HepG2 (cell line): Measurements from ENCODE around the gene TTC19. TPM values are rescaled to one million over a fixed set of nuclear protein-coding genes. Genes with fewer than 3 reads are reported as not detected.

Experiments used
- CBX2 ChIP-seq, 2 experiments: fragments of 200-600 bp in 1 of 2; sonication (generic); formaldehyde crosslinking in 1 of 2; IDR thresholded peaks; 2 replicates each; pipeline versions ENCODE4 v1.7.0 to v1.8.1; 2018 to 2022; ENCODE audit warnings: low read depth in 2 of 2, low read length in 1 of 2, mild to moderate bottlenecking in 1 of 2, missing genetic modification reagents in 1 of 2
- HNRNPUL1 ChIP-seq: fragments of 200-400 bp; formaldehyde crosslinking; IDR thresholded peaks from 2 replicates; pipeline ENCODE4 v1.6.1; 2017; ENCODE audit warnings: low read depth, mild to moderate bottlenecking, low read length, moderate library complexity
- HOXA9 ChIP-seq: sonication (generic); formaldehyde crosslinking; IDR thresholded peaks from 2 replicates; pipeline ENCODE4 v1.8.1; 2022; ENCODE audit warnings: missing genetic modification reagents, mild to moderate bottlenecking, moderate library complexity, borderline replicate concordance
- KLF12 ChIP-seq: sonication (generic); formaldehyde crosslinking; IDR thresholded peaks from 2 replicates; pipeline ENCODE4 v1.4.0; 2020; ENCODE audit warnings: missing genetic modification reagents, borderline replicate concordance
- KMT2B ChIP-seq: IDR thresholded peaks from 2 replicates; pipeline ENCODE4 v1.6.1; 2016; ENCODE audit warnings: missing genetic modification reagents, missing compliant biosample characterization
- ONECUT2 ChIP-seq: sonication (generic); formaldehyde crosslinking; IDR thresholded peaks from 2 replicates; pipeline ENCODE4 v1.4.0; 2020; ENCODE audit warnings: missing genetic modification reagents
- ZBTB3 ChIP-seq: sonication (generic); formaldehyde crosslinking; IDR thresholded peaks from 2 replicates; pipeline ENCODE4 v1.4.0; 2020; ENCODE audit warnings: low read depth, mild to moderate bottlenecking, moderate library complexity, missing genetic modification reagents, borderline replicate concordance
- ZBTB43 ChIP-seq: sonication (generic); formaldehyde crosslinking; conservative IDR thresholded peaks from 2 replicates; pipeline ENCODE4 v1.4.0; 2020; ENCODE audit warnings: missing genetic modification reagents
- ZNF563 ChIP-seq: sonication (generic); formaldehyde crosslinking; IDR thresholded peaks from 2 replicates; pipeline ENCODE4 v1.8.0; 2022; ENCODE audit warnings: mild to moderate bottlenecking, moderate library complexity, missing genetic modification reagents
- ZNF615 ChIP-seq: sonication (generic); formaldehyde crosslinking; IDR thresholded peaks from 2 replicates; pipeline ENCODE4 v1.5.0; 2020; ENCODE audit warnings: mild to moderate bottlenecking, missing genetic modification reagents, borderline replicate concordance
- ZNF616 ChIP-seq: sonication (generic); formaldehyde crosslinking; IDR thresholded peaks from 2 replicates; pipeline ENCODE4 v1.5.0; 2020; ENCODE audit warnings: low read depth, mild to moderate bottlenecking, missing genetic modification reagents
- ZNF850 ChIP-seq: sonication (generic); formaldehyde crosslinking; conservative IDR thresholded peaks from 2 replicates; pipeline ENCODE4 v1.9.0; 2021; ENCODE audit warnings: mild to moderate bottlenecking, missing genetic modification reagents
- polyA plus RNA-seq, 8 experiments: library from polyadenylated mRNA; depleted of rRNA in 3 of 8; stranded (reverse) in 7 of 8; unstranded in 1 of 8; fragments of >200 nt; fragmentation: Illumina TruSeq in 4 of 8; extraction: Trizol in 4 of 8; gene quantifications; 2 replicates each; pipeline versions ENCODE4 v1.2.1 to v1.2.3, GENCODE V29; 2011 to 2016; ENCODE audit warnings: low read depth in 4 of 8, missing spikeins in 1 of 8, mixed read lengths in 1 of 8; ENCODE audit not compliant: insufficient read depth in 1 of 8
- total RNA-seq, 5 experiments: library from RNA; depleted of rRNA; stranded (reverse); fragments of >200 nt; fragmentation: Illumina TruSeq; extraction: Trizol; gene quantifications; 2 replicates each; pipeline ENCODE4 v1.2.3, GENCODE V29; 2016; ENCODE audit warnings: low read depth in 1 of 5
- TF ChIP-seq, protein P1 (sequence below): sonication (generic); formaldehyde crosslinking; IDR thresholded peaks from 2 replicates; pipeline ENCODE4 v1.8.1; 2022; ENCODE audit warnings: mild to moderate bottlenecking, missing genetic modification reagents
- TF ChIP-seq, protein P2 (sequence below), 2 experiments: fragments of 450-650 bp in 1 of 2; sonication (generic) in 1 of 2; formaldehyde crosslinking in 1 of 2; IDR thresholded peaks; 2 replicates each; pipeline versions ENCODE4 v1.6.1 to v1.8.0; 2016 to 2022; ENCODE audit warnings: antibody characterized with exemption in 1 of 2, mild to moderate bottlenecking in 1 of 2, missing genetic modification reagents in 1 of 2

The TTC19 gene
- total and polyA plus RNA-seq, 2 of the 13 experiments (the other 11 are each of a cell fraction or from before 2014, with no cell fraction given), result 4.4 to 24.3 TPM

DNA sequence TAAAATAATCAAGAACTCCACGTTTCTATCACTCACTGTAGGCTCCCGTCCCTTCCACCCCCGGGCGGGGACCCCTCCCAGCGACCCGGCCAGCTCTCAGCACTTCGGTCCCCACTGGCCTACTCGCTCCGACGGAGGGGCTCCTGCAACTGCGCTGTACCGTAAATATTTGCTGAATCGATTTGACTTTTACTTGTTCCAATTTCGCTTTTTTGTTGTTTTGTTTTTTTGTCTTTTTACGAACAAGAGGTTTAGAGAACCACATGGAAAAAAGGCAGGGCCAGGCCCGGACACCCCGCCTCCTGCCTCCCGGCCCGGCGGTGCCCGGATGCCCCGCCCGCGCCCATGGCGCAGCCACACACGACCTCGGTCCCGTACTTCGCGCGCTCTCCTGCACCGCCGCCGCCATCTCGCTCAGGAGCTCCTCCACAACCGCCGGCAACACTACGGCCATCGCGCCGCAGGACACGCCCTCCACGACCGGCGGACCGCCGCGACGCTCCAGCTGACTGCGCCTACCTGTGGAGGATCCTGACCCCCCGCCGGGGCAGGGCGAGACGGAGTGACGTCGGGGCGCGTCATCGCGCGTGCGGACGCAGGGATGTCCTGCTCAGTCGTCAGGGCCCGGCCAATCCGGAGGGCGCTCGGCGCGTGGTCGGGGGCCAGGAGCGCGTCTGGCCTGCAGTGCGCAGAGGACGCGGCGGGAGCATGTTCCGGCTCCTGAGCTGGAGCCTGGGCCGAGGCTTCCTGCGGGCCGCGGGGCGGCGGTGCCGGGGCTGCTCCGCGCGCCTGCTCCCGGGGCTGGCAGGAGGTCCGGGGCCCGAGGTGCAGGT, at the start of gene TTC19, which contains the start of gene ZSWIM7 (continued):
- TF ChIP-seq ONECUT2 (CRISPR knock-in tag), result peak; percentile 55; the same call in 1 of the 2 replicates
- TF ChIP-seq ZBTB3, result no peak; the same call in 1 of the 2 replicates
- TF ChIP-seq, protein P1, sequence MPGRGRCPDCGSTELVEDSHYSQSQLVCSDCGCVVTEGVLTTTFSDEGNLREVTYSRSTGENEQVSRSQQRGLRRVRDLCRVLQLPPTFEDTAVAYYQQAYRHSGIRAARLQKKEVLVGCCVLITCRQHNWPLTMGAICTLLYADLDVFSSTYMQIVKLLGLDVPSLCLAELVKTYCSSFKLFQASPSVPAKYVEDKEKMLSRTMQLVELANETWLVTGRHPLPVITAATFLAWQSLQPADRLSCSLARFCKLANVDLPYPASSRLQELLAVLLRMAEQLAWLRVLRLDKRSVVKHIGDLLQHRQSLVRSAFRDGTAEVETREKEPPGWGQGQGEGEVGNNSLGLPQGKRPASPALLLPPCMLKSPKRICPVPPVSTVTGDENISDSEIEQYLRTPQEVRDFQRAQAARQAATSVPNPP, result peak; percentile 87; the same call in 1 of the 2 replicates
- peak; percentile 95 for TF ChIP-seq ZNF616 (CRISPR knock-in tag)
- TF ChIP-seq ZBTB43 (CRISPR knock-in tag), result peak; percentile 87
- no peak for TF ChIP-seq ZNF615
- TF ChIP-seq KMT2B (CRISPR knock-in tag), result peak; percentile 89
- peak; percentile 76; the same call in 1 of the 2 replicates for TF ChIP-seq KLF12 (CRISPR knock-in tag)
- peak; percentile 93 for TF ChIP-seq ZNF563 (CRISPR knock-in tag)
- TF ChIP-seq, protein P2, sequence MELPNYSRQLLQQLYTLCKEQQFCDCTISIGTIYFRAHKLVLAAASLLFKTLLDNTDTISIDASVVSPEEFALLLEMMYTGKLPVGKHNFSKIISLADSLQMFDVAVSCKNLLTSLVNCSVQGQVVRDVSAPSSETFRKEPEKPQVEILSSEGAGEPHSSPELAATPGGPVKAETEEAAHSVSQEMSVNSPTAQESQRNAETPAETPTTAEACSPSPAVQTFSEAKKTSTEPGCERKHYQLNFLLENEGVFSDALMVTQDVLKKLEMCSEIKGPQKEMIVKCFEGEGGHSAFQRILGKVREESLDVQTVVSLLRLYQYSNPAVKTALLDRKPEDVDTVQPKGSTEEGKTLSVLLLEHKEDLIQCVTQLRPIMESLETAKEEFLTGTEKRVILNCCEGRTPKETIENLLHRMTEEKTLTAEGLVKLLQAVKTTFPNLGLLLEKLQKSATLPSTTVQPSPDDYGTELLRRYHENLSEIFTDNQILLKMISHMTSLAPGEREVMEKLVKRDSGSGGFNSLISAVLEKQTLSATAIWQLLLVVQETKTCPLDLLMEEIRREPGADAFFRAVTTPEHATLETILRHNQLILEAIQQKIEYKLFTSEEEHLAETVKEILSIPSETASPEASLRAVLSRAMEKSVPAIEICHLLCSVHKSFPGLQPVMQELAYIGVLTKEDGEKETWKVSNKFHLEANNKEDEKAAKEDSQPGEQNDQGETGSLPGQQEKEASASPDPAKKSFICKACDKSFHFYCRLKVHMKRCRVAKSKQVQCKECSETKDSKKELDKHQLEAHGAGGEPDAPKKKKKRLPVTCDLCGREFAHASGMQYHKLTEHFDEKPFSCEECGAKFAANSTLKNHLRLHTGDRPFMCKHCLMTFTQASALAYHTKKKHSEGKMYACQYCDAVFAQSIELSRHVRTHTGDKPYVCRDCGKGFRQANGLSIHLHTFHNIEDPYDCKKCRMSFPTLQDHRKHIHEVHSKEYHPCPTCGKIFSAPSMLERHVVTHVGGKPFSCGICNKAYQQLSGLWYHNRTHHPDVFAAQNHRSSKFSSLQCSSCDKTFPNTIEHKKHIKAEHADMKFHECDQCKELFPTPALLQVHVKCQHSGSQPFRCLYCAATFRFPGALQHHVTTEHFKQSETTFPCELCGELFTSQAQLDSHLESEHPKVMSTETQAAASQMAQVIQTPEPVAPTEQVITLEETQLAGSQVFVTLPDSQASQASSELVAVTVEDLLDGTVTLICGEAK (IDR thresholded peaks at IDR 0.05), result no peak
- TF ChIP-seq, protein P2 (CRISPR knock-in tag; IDR thresholded peaks at IDR 0.05), result peak; percentile 87
- TF ChIP-seq HNRNPUL1, result peak; percentile 60; the same call in 1 of the 2 replicates
- TF ChIP-seq ZNF850, result no peak
- no peak for TF ChIP-seq CBX2 (IDR thresholded peaks at IDR 0.05; ENCODE audit: low read depth, low read length)
- no peak; the same call in 1 of the 2 replicates for TF ChIP-seq CBX2 (CRISPR knock-in tag; IDR thresholded peaks at IDR 0.05; ENCODE audit: low read depth)
- TF ChIP-seq HOXA9 (CRISPR knock-in tag), result peak; percentile 97
